ENCODE data around the gene EPB41L1. TPM values are rescaled to one million over a fixed set of nuclear protein-coding genes. Genes with fewer than 3 reads are reported as not detected.

The EPB41L1 gene
- total RNA-seq, 1 experiment from 2014 or later = 8.6 TPM

GRCh38 chr20:36270744-36271638 lies 116.5 kb downstream of the EPB41L1 start (continued):
- no peak for TF ChIP-seq TCF7L2 (IDR thresholded peaks at IDR 0.05; ENCODE audit: low read depth, low read length)

GRCh38 chr20:36271639-36272546 lies 117.4 kb downstream of the EPB41L1 start:
- Histone ChIP-seq H3K27ac (ENCODE audit: low read length) (no peak overlapping the region), H3K27me3 (ENCODE audit: control insufficient read depth, insufficient read depth, low read length) (no peaks in the 10 kb centered on the region), H3K4me1 (ENCODE audit: control insufficient read depth, insufficient read depth, low read length) (no peaks in the 10 kb centered on the region), H3K36me3 (ENCODE audit: control insufficient read depth, insufficient read depth, low read length) (no peaks in the 10 kb centered on the region), H3K4me3 (ENCODE audit: low read depth in 2 of 2, low read length in 2 of 2) (no peak overlapping the region), H3K9me3 (ENCODE audit: control insufficient read depth, insufficient read depth, low read depth, low read length) (no peaks in the 10 kb centered on the region)
- no peak for TF ChIP-seq SIN3A (IDR thresholded peaks at IDR 0.05; ENCODE audit: borderline replicate concordance, insufficient read depth, low read depth, low read length)
- TF ChIP-seq REST (IDR thresholded peaks at IDR 0.05; ENCODE audit: insufficient read depth in 1 of 2, low read depth in 2 of 2, low read length in 1 of 2) = no peak
- no peak for TF ChIP-seq CTCF (IDR thresholded peaks at IDR 0.05)
- no peak for TF ChIP-seq POLR2AphosphoS5 (IDR thresholded peaks at IDR 0.05; ENCODE audit: low read depth, low read length)
- no peak for TF ChIP-seq TCF7L2 (IDR thresholded peaks at IDR 0.05; ENCODE audit: low read depth, low read length)
- no TSS peak for BruUV-seq (replicated peaks)
- no peak for ATAC-seq
- DNase-seq (ENCODE audit: low read depth, low spot score) = no peak
- CTCF ChIA-PET = interaction anchor here (0.7 kb wide), 1 partner anchor 46 kb away, joined by 4 read pairs; no protein-coding TSS in a partner anchor
- POLR2A ChIA-PET = no interaction called here
- intact Hi-C loops (cut with micrococcal nuclease; ENCODE audit: unreplicated experiment) (no loop called here), in situ Hi-C loops (cut with HindIII; ENCODE audit: low pct_unique_long_range_greater_than_20kb, low sequenced_read_pairs) (no loop called here)

- BruUV-seq (replicated peaks) = no TSS peak
- DNase-seq (ENCODE audit: low read depth, low spot score) (no peak), ATAC-seq (no peak)
- no peaks in the 10 kb centered on the region for H3K9me3 ChIP-seq (ENCODE audit: control insufficient read depth, insufficient read depth, low read depth, low read length)
- no peak overlapping the region for H3K27ac ChIP-seq (ENCODE audit: low read length)
- intact Hi-C loops (cut with micrococcal nuclease; ENCODE audit: unreplicated experiment) (loop anchor here (1.0 kb wide), 1 partner anchor 167 kb away; no protein-coding TSS in a partner anchor), in situ Hi-C loops (cut with HindIII; ENCODE audit: low pct_unique_long_range_greater_than_20kb, low sequenced_read_pairs) (no loop called here)
- ChIA-PET POLR2A (no interaction called here), CTCF (interaction anchor here (0.9 to 1.6 kb wide), 3 partner anchors 127 to 167 kb away, joined by 3 to 21 read pairs (median 14); no protein-coding TSS in a partner anchor)
- H3K4me3 ChIP-seq (ENCODE audit: low read depth in 2 of 2, low read length in 2 of 2) = no peak overlapping the region
- H3K27me3 ChIP-seq (ENCODE audit: control insufficient read depth, insufficient read depth, low read length) = no peaks in the 10 kb centered on the region
- H3K36me3 ChIP-seq (ENCODE audit: control insufficient read depth, insufficient read depth, low read length) = no peaks in the 10 kb centered on the region
- TF ChIP-seq CTCF (IDR thresholded peaks at IDR 0.05) (no peak), POLR2AphosphoS5 (IDR thresholded peaks at IDR 0.05; ENCODE audit: low read depth, low read length) (no peak), SIN3A (IDR thresholded peaks at IDR 0.05; ENCODE audit: borderline replicate concordance, insufficient read depth, low read depth, low read length) (no peak), REST (IDR thresholded peaks at IDR 0.05; ENCODE audit: insufficient read depth in 1 of 2, low read depth in 2 of 2, low read length in 1 of 2) (no peak), TCF7L2 (IDR thresholded peaks at IDR 0.05; ENCODE audit: low read depth, low read length) (no peak)
- H3K4me1 ChIP-seq (ENCODE audit: control insufficient read depth, insufficient read depth, low read length) = no peaks in the 10 kb centered on the region
Measured at GRCh38 chr20:36272547-36273220, 118.1 kb downstream of the EPB41L1 start.

Measured in Panc1 (cell line).